Testis (tissue), 3 donors: ENCODE results near the gene FOXP4. TPM values are rescaled to one million over a fixed set of nuclear protein-coding genes. Genes with fewer than 3 reads are reported as not detected.

Source experiments
- DNase-seq: peaks from one replicate; pipeline ENCODE4 v3.0.0-alpha.2; 2019
- H3K27ac ChIP-seq, 2 donors: fragments of 200-600 bp; sonication (generic); one replicate each; pipeline ENCODE4 v1.5.1; 2019
- H3K27me3 ChIP-seq: fragments of 200-600 bp; sonication (generic); one replicate; pipeline ENCODE4 v1.5.1; 2019
- H3K36me3 ChIP-seq: fragments of 200-600 bp; sonication (generic); one replicate; pipeline ENCODE4 v1.5.1; 2017; ENCODE audit warnings: low read depth; ENCODE audit errors: missing control alignments
- H3K4me1 ChIP-seq: fragments of 200-600 bp; sonication (generic); one replicate; pipeline ENCODE4 v1.5.1; 2019
- H3K4me3 ChIP-seq, 2 donors: fragments of 200-600 bp; sonication (generic); one replicate each; pipeline ENCODE4 v1.5.1; 2017 to 2019
- H3K9me3 ChIP-seq: fragments of 200-600 bp; sonication (generic); one replicate; pipeline ENCODE4 v1.5.1; 2017
- CTCF ChIP-seq, 3 experiments: fragments of 450-650 bp in 2 of 3; fragments of 200-600 bp in 1 of 3; sonication (generic) in 1 of 3; IDR thresholded peaks; one replicate each; pipeline ENCODE4 v1.5.1; 2016 to 2019; ENCODE audit warnings: antibody characterized with exemption in 3 of 3, mild to moderate bottlenecking in 2 of 3, moderate library complexity in 1 of 3
- POLR2A ChIP-seq: fragments of 450-650 bp; IDR thresholded peaks from one replicate; pipeline ENCODE4 v1.6.1; 2017; ENCODE audit warnings: antibody characterized with exemption, mild to moderate bottlenecking, moderate library complexity
- WGBS, 2 donors: methylation state at CpG; one replicate each; pipeline ENCODE4 v1.1.5; 2018; 5-methylcytosine and 5-hydroxymethylcytosine counted together
- intact Hi-C: fragments of 100-400 bp; cut with DNase I; formaldehyde crosslinking; loops from one replicate; pipeline ENCODE4 v1.15.1; 2023; ENCODE audit warnings: low total_unique reads
- polyA plus RNA-seq: library from polyadenylated mRNA; stranded (reverse); fragments of 350-450 nt; fragmentation: Illumina TruSeq; extraction: RNeasy Lipid Tissue Mini Kit (QIAGEN cat#74804); gene quantifications from one replicate; pipeline ENCODE4 v1.2.3, GENCODE V29; 2014; ENCODE audit warnings: low read depth, low replicate concordance; ENCODE audit not compliant: insufficient read depth
- total RNA-seq, 2 donors: library from RNA; depleted of rRNA; stranded (reverse); fragments of >200 nt; gene quantifications; one replicate each; pipeline ENCODE4 v1.2.3, GENCODE V29; 2016

Gene FOXP4
- total and polyA plus RNA-seq, 3 donors from 2014 or later: 38.0 to 50.2 (median 39.7) TPM

- Histone ChIP-seq H3K4me1 (no peaks in the 10 kb centered on the region), H3K9me3 (no peaks in the 10 kb centered on the region), H3K27me3 (no peaks in the 10 kb centered on the region), H3K36me3 (no peaks in the 10 kb centered on the region), H3K27ac (no peak overlapping the region), H3K4me3 (no peak overlapping the region)
- DNase-seq: no peak
- TF ChIP-seq CTCF (IDR thresholded peaks at IDR 0.05) (no peak), POLR2A (no peak)
- 82 to 86% methylated on average over 8 of the region's 8 CpGs for WGBS, 2 donors
- intact Hi-C loops: no loop called here
Measured at GRCh38 chr6:41519745-41520699, 26.2 kb upstream of the FOXP4 start.

GRCh38 chr6:41522780-41523548, 23.2 kb upstream of the FOXP4 start:
- H3K27me3 ChIP-seq: no peaks in the 10 kb centered on the region
- H3K36me3 ChIP-seq: no peaks in the 10 kb centered on the region
- no peak overlapping the region for H3K4me3 ChIP-seq
- TF ChIP-seq POLR2A (no peak), CTCF (IDR thresholded peaks at IDR 0.05) (no peak)
- intact Hi-C loops: no loop called here
- H3K9me3 ChIP-seq: no peaks in the 10 kb centered on the region
- no peak for DNase-seq
- 65 to 70% methylated on average over 12 to 15 of the region's 15 CpGs for WGBS, 2 donors
- H3K27ac ChIP-seq: no peak overlapping the region
- H3K4me1 ChIP-seq: peaks cover 2% of the 10 kb centered on the region

- Histone ChIP-seq H3K36me3 (no peaks in the 10 kb centered on the region), H3K27ac (no peak overlapping the region), H3K27me3 (no peaks in the 10 kb centered on the region), H3K4me1 (peaks cover 5% of the 10 kb centered on the region), H3K4me3 (no peak overlapping the region), H3K9me3 (no peaks in the 10 kb centered on the region)
- no peak for DNase-seq
- WGBS, 2 donors: 36 to 56% methylated on average over 14 of the region's 14 CpGs
- no peak for TF ChIP-seq POLR2A
- TF ChIP-seq CTCF (IDR thresholded peaks at IDR 0.05): no peak
- intact Hi-C loops: no loop called here
Measured at GRCh38 chr6:41523915-41524633, 22.1 kb upstream of the FOXP4 start.

- H3K27me3 ChIP-seq: no peaks in the 10 kb centered on the region
- 72 to 80% methylated on average over 5 to 7 of the region's 7 CpGs for WGBS, 2 donors
Measured at GRCh38 chr6:41524634-41525011, 21.6 kb upstream of the FOXP4 start.

More at GRCh38 chr6:41524634-41525011, 21.6 kb upstream of the FOXP4 start:
- H3K4me1 ChIP-seq: peaks cover 5% of the 10 kb centered on the region
- no peak overlapping the region for H3K27ac ChIP-seq
- no peak overlapping the region for H3K4me3 ChIP-seq
- H3K36me3 ChIP-seq: no peaks in the 10 kb centered on the region
- TF ChIP-seq POLR2A (no peak), CTCF (IDR thresholded peaks at IDR 0.05) (no peak)
- intact Hi-C loops: no loop called here
- no peak for DNase-seq
- H3K9me3 ChIP-seq: no peaks in the 10 kb centered on the region
